HepG2 (cell line): ENCODE results near the gene E2F1. TPM values are rescaled to one million over a fixed set of nuclear protein-coding genes. Genes with fewer than 3 reads are reported as not detected.

Experiments used
- ARID5B ChIP-seq: IDR thresholded peaks from 2 replicates; pipeline ENCODE4 v1.4.0; 2020; ENCODE audit warnings: mild to moderate bottlenecking, missing genetic modification reagents
- ASH2L ChIP-seq: fragments of 300-600, 200-600 bp; sonication (generic); IDR thresholded peaks from 2 replicates; pipeline ENCODE4 v1.7.0; 2017; ENCODE audit warnings: low read depth, mild to moderate bottlenecking, moderate library complexity, mixed read lengths, low read length; ENCODE audit not compliant: insufficient read length
- DMAP1 ChIP-seq: IDR thresholded peaks from 2 replicates; pipeline ENCODE4 v1.6.1; 2016
- GATAD1 ChIP-seq: IDR thresholded peaks from 2 replicates; pipeline ENCODE4 v1.6.1; 2016; ENCODE audit warnings: missing genetic modification reagents, missing compliant biosample characterization
- HNF1A ChIP-seq, 2 experiments: sonication (generic) in 1 of 2; formaldehyde crosslinking in 1 of 2; IDR thresholded peaks; 2 replicates each; pipeline versions ENCODE4 v1.4.0 to v1.6.1; 2016 to 2020; ENCODE audit warnings: borderline replicate concordance in 1 of 2, low read depth in 1 of 2, mild to moderate bottlenecking in 1 of 2, missing genetic modification reagents in 1 of 2
- HNRNPH1 ChIP-seq: fragments of 200-400 bp; formaldehyde crosslinking; optimal IDR thresholded peaks from 2 replicates; pipeline ENCODE3; 2017; ENCODE audit warnings: mild to moderate bottlenecking, low read depth, low read length
- HNRNPK ChIP-seq: fragments of 200-400 bp; formaldehyde crosslinking; IDR thresholded peaks from 2 replicates; pipeline ENCODE4 v1.6.1; 2018; ENCODE audit warnings: low read length, low read depth, moderate library complexity, mild to moderate bottlenecking; ENCODE audit not compliant: poor library complexity, severe bottlenecking
- IRX3 ChIP-seq: sonication (generic); formaldehyde crosslinking; IDR thresholded peaks from 2 replicates; pipeline ENCODE4 v1.8.1; 2023; ENCODE audit warnings: mild to moderate bottlenecking, low read depth, missing genetic modification reagents, borderline replicate concordance
- KDM5A ChIP-seq: fragments of 200-600 bp; sonication (generic); IDR thresholded peaks from 2 replicates; pipeline ENCODE4 v1.7.0; 2018; ENCODE audit warnings: antibody characterized with exemption, mild to moderate bottlenecking, low read length, borderline replicate concordance
- NRL ChIP-seq: sonication (generic); formaldehyde crosslinking; IDR thresholded peaks from 2 replicates; pipeline ENCODE4 v1.5.0; 2020; ENCODE audit warnings: missing genetic modification reagents, mild to moderate bottlenecking, moderate library complexity, borderline replicate concordance
- RARG ChIP-seq: sonication (generic); formaldehyde crosslinking; IDR thresholded peaks from 2 replicates; pipeline ENCODE4 v1.4.0; 2020; ENCODE audit warnings: low read depth, mild to moderate bottlenecking, missing genetic modification reagents
- SCMH1 ChIP-seq: sonication (generic); formaldehyde crosslinking; IDR thresholded peaks from 2 replicates; pipeline ENCODE4 v1.9.0; 2021; ENCODE audit warnings: missing genetic modification reagents, mild to moderate bottlenecking, borderline replicate concordance
- TARDBP ChIP-seq: sonication (generic); formaldehyde crosslinking; IDR thresholded peaks from 2 replicates; pipeline ENCODE4 v1.8.0; 2022; ENCODE audit warnings: mild to moderate bottlenecking, missing genetic modification reagents
- ZNF160 ChIP-seq: sonication (generic); formaldehyde crosslinking; IDR thresholded peaks from 2 replicates; pipeline ENCODE4 v1.8.0; 2022; ENCODE audit warnings: mild to moderate bottlenecking, inconsistent platforms, missing genetic modification reagents
- ZNF335 ChIP-seq: sonication (generic); formaldehyde crosslinking; IDR thresholded peaks from 2 replicates; pipeline ENCODE4 v1.4.0; 2020; ENCODE audit warnings: missing genetic modification reagents
- ZNF691 ChIP-seq: sonication (generic); formaldehyde crosslinking; IDR thresholded peaks from 2 replicates; pipeline ENCODE4 v1.4.0; 2020; ENCODE audit warnings: missing genetic modification reagents, low read depth, mild to moderate bottlenecking, borderline replicate concordance
- ZNF740 ChIP-seq: sonication (generic); formaldehyde crosslinking; IDR thresholded peaks from 2 replicates; pipeline ENCODE4 v1.4.0; 2020; ENCODE audit warnings: missing genetic modification reagents
- ZNF766 ChIP-seq: sonication (generic); formaldehyde crosslinking; IDR thresholded peaks from 2 replicates; pipeline ENCODE4 v1.5.0; 2020; ENCODE audit warnings: missing genetic modification reagents, borderline replicate concordance
- polyA plus RNA-seq, 8 experiments: library from polyadenylated mRNA; depleted of rRNA in 3 of 8; stranded (reverse) in 7 of 8; unstranded in 1 of 8; fragments of >200 nt; fragmentation: Illumina TruSeq in 4 of 8; extraction: Trizol in 4 of 8; gene quantifications; 2 replicates each; pipeline versions ENCODE4 v1.2.1 to v1.2.3, GENCODE V29; 2011 to 2016; ENCODE audit warnings: low read depth in 4 of 8, missing spikeins in 1 of 8, mixed read lengths in 1 of 8; ENCODE audit not compliant: insufficient read depth in 1 of 8
- total RNA-seq, 5 experiments: library from RNA; depleted of rRNA; stranded (reverse); fragments of >200 nt; fragmentation: Illumina TruSeq; extraction: Trizol; gene quantifications; 2 replicates each; pipeline ENCODE4 v1.2.3, GENCODE V29; 2016; ENCODE audit warnings: low read depth in 1 of 5

E2F1 gene
- total and polyA plus RNA-seq, 2 of the 13 experiments (the other 11 are each of a cell fraction or from before 2014, with no cell fraction given): 25.5 to 39.4 TPM

GRCh38 chr20:33673410-33674293, 12.5 kb downstream of the E2F1 start (continued):
- no peak for TF ChIP-seq ARID5B (CRISPR knock-in tag)
- TF ChIP-seq ZNF335 (CRISPR knock-in tag): 0 out of 2 replicates have a peak, but pooled peaks have one; percentile 23
- no peak for TF ChIP-seq ZNF740 (CRISPR knock-in tag)
- TF ChIP-seq RARG (CRISPR knock-in tag): 0 out of 2 replicates have a peak, but pooled peaks have one; percentile 4
- TF ChIP-seq ZNF691: no peak; the same call in 1 of the 2 replicates
- no peak for TF ChIP-seq HNF1A (IDR thresholded peaks at IDR 0.05; ENCODE audit: low read depth)
- TF ChIP-seq HNF1A (CRISPR knock-in tag; IDR thresholded peaks at IDR 0.05; ENCODE audit: borderline replicate concordance): peak; percentile 43
- peak; percentile 41; the same call in 1 of the 2 replicates for TF ChIP-seq KDM5A
- no peak for TF ChIP-seq HNRNPK
- TF ChIP-seq NRL (CRISPR knock-in tag): no peak
- TF ChIP-seq HNRNPH1: no peak
- no peak; the same call in 1 of the 2 replicates for TF ChIP-seq TARDBP
- no peak for TF ChIP-seq SCMH1
- TF ChIP-seq ASH2L: no peak
- no peak for TF ChIP-seq ZNF160 (CRISPR knock-in tag)
- peak; percentile 14; the same call in 1 of the 2 replicates for TF ChIP-seq DMAP1 (CRISPR knock-in tag)
- no peak for TF ChIP-seq IRX3 (CRISPR knock-in tag)
- peak; percentile 14 for TF ChIP-seq GATAD1 (CRISPR knock-in tag)
- no peak for TF ChIP-seq ZNF766 (CRISPR knock-in tag)
